IMR-90 (cell line): ENCODE measurements around the gene PKD1L1. TPM values are rescaled to one million over a fixed set of nuclear protein-coding genes. Genes with fewer than 3 reads are reported as not detected.

Experiments used
- ATAC-seq: fragments of 200-7000 bp; cut with Tn5 transposase; 2 replicates; pipeline ENCODE4 v1.9.1; 2020; ENCODE audit warnings: low read depth, mild to moderate bottlenecking, moderate library complexity
- BruUV-seq: library from RNA; stranded (reverse); fragments of 400-500 nt; replicated peaks from 2 replicates; lab custom pipeline; 2021; lab: Mats Ljungman, UMichigan
- CTCF ChIA-PET: fragments of 300-600 bp; formaldehyde crosslinking; extraction: SDS; loops from one replicate; lab custom pipeline; 2021; ENCODE audit warnings: antibody characterized with exemption; lab: Yijun Ruan, JAX
- POLR2A ChIA-PET: fragments of 300-600 bp; sonication (Branson Sonifier 250); formaldehyde crosslinking; loops from one replicate; lab custom pipeline; 2022; ENCODE audit warnings: antibody characterized with exemption; ENCODE audit not compliant: unreplicated experiment; lab: Charles Lee
- DNase-seq: peaks from one replicate; pipeline ENCODE4 v3.0.0; 2013
- H2AFZ ChIP-seq: replicated peaks from 2 replicates; pipeline ENCODE3; 2013; ENCODE audit warnings: low read length, mild to moderate bottlenecking; ENCODE audit not compliant: poor library complexity
- H2AK5ac ChIP-seq: 2 replicates; pipeline ENCODE4 v1.6.1; 2013; ENCODE audit warnings: low read depth, low read length, inconsistent platforms
- H2AK9ac ChIP-seq: replicated peaks from 2 replicates; pipeline ENCODE3; 2013; ENCODE audit warnings: mild to moderate bottlenecking, low read depth, low read length, moderate library complexity; ENCODE audit not compliant: poor library complexity
- H2BK120ac ChIP-seq: 2 replicates; pipeline ENCODE4 v1.6.1; 2013; ENCODE audit warnings: low read depth, low read length, inconsistent platforms
- H2BK15ac ChIP-seq: 3 replicates; pipeline ENCODE4 v1.6.1; 2013; ENCODE audit warnings: low read depth, low read length, inconsistent platforms
- H2BK20ac ChIP-seq: 2 replicates; pipeline ENCODE4 v1.6.1; 2013; ENCODE audit warnings: low read depth, mild to moderate bottlenecking, inconsistent platforms, low read length, moderate library complexity
- H2BK5ac ChIP-seq: 2 replicates; pipeline ENCODE4 v1.6.1; 2013; ENCODE audit warnings: mild to moderate bottlenecking, low read depth, low read length, inconsistent platforms; ENCODE audit not compliant: poor library complexity, severe bottlenecking
- H3K14ac ChIP-seq: replicated peaks from 2 replicates; pipeline ENCODE4 v1.6.1; 2013; ENCODE audit warnings: low read depth, low read length, inconsistent platforms
- H3K18ac ChIP-seq: 2 replicates; pipeline ENCODE4 v1.6.1; 2013; ENCODE audit warnings: low read depth, low read length, control low read depth
- H3K23ac ChIP-seq: 2 replicates; pipeline ENCODE4 v1.6.1; 2013; ENCODE audit warnings: low read depth, low read length, inconsistent platforms
- H3K27ac ChIP-seq: 2 replicates; pipeline ENCODE4 v1.5.1; 2013; ENCODE audit warnings: mild to moderate bottlenecking, control low read depth, low read length; ENCODE audit not compliant: insufficient read depth
- H3K27me3 ChIP-seq: 2 replicates; pipeline ENCODE4 v1.6.1; 2013; ENCODE audit warnings: low read length; ENCODE audit not compliant: control insufficient read depth, insufficient read depth
- H3K36me3 ChIP-seq: 2 replicates; pipeline ENCODE4 v1.6.1; 2013; ENCODE audit warnings: low read length, mixed read lengths; ENCODE audit not compliant: control insufficient read depth, insufficient read depth
- H3K4ac ChIP-seq: 2 replicates; pipeline ENCODE4 v1.6.1; 2013; ENCODE audit warnings: low read depth, low read length, inconsistent platforms
- H3K4me1 ChIP-seq: 2 replicates; pipeline ENCODE4 v1.6.1; 2013; ENCODE audit warnings: low read length, mixed read lengths; ENCODE audit not compliant: control insufficient read depth, insufficient read depth
- H3K4me2 ChIP-seq: 2 replicates; pipeline ENCODE4 v1.6.1; 2013; ENCODE audit warnings: low read depth, mild to moderate bottlenecking, control low read depth, low read length, moderate library complexity
- H3K4me3 ChIP-seq: 2 replicates; pipeline ENCODE4 v1.5.1; 2013; ENCODE audit warnings: low read depth, mild to moderate bottlenecking, control low read depth, low read length, moderate library complexity; ENCODE audit not compliant: insufficient read depth
- H3K56ac ChIP-seq: 2 replicates; pipeline ENCODE4 v1.6.1; 2013; ENCODE audit warnings: low read length, inconsistent platforms; ENCODE audit not compliant: insufficient read depth; ENCODE audit errors: extremely low read depth
- H3K79me1 ChIP-seq, 2 experiments: 2 replicates each; pipeline ENCODE4 v1.6.1; 2013; ENCODE audit warnings: low read length in 2 of 2, inconsistent platforms in 1 of 2, low read depth in 1 of 2
- H3K9ac ChIP-seq: 2 replicates; pipeline ENCODE4 v1.6.1; 2013; ENCODE audit warnings: low read depth, low read length, control low read depth
- H3K9me1 ChIP-seq: 2 replicates; pipeline ENCODE4 v1.6.1; 2013; ENCODE audit warnings: low read length, inconsistent platforms; ENCODE audit not compliant: insufficient read depth
- H3K9me3 ChIP-seq: 2 replicates; pipeline ENCODE4 v1.6.1; 2013; ENCODE audit warnings: low read length; ENCODE audit not compliant: control insufficient read depth, insufficient read depth
- H4K20me1 ChIP-seq: 2 replicates; pipeline ENCODE4 v1.6.1; 2013; ENCODE audit warnings: low read length, inconsistent platforms; ENCODE audit not compliant: insufficient read depth
- H4K5ac ChIP-seq: 2 replicates; pipeline ENCODE4 v1.6.1; 2013; ENCODE audit warnings: mild to moderate bottlenecking, low read depth, low read length, control low read depth
- H4K8ac ChIP-seq, 2 experiments: 2 replicates each; pipeline ENCODE4 v1.6.1; 2013; ENCODE audit warnings: low read depth in 2 of 2, low read length in 2 of 2, control low read depth in 1 of 2, inconsistent platforms in 1 of 2
- H4K91ac ChIP-seq: 2 replicates; pipeline ENCODE4 v1.6.1; 2013; ENCODE audit warnings: low read depth, low read length, inconsistent platforms; ENCODE audit not compliant: insufficient read depth
- BHLHE40 ChIP-seq: fragments of 150-350 bp; IDR thresholded peaks from 2 replicates; pipeline ENCODE4 v1.6.1; 2016; ENCODE audit warnings: mild to moderate bottlenecking, low read depth, low read length
- CEBPB ChIP-seq: IDR thresholded peaks from 2 replicates; pipeline ENCODE4 v1.6.1; 2012; ENCODE audit warnings: low read depth, low read length, improper control_type of control experiment
- CHD1 ChIP-seq: IDR thresholded peaks from 2 replicates; pipeline ENCODE4 v1.6.1; 2012; ENCODE audit warnings: low read depth, low read length, improper control_type of control experiment
- FOS ChIP-seq: fragments of 150-350 bp; IDR thresholded peaks from 2 replicates; pipeline ENCODE4 v1.6.1; 2016; ENCODE audit warnings: low read depth, low read length
- MAFK ChIP-seq: IDR thresholded peaks from 2 replicates; pipeline ENCODE4 v1.6.1; 2012; ENCODE audit warnings: low read depth, low read length, improper control_type of control experiment
- MAZ ChIP-seq: IDR thresholded peaks from 2 replicates; pipeline ENCODE4 v1.6.1; 2012; ENCODE audit warnings: low read depth, mild to moderate bottlenecking, low read length, improper control_type of control experiment, moderate library complexity, borderline replicate concordance
- MXI1 ChIP-seq: IDR thresholded peaks from 2 replicates; pipeline ENCODE4 v1.6.1; 2012; ENCODE audit warnings: low read depth, mild to moderate bottlenecking, low read length, moderate library complexity, borderline replicate concordance
- NFE2L2 ChIP-seq: fragments of 150-350 bp; IDR thresholded peaks from 2 replicates; pipeline ENCODE4 v1.6.1; 2016; ENCODE audit warnings: low read depth, mild to moderate bottlenecking, low read length
- POLR2A ChIP-seq: IDR thresholded peaks from 2 replicates; pipeline ENCODE4 v1.6.1; 2012; ENCODE audit warnings: mild to moderate bottlenecking, low read depth, low read length
- RAD21 ChIP-seq: IDR thresholded peaks from 2 replicates; pipeline ENCODE4 v1.6.1; 2012; ENCODE audit warnings: low read length, improper control_type of control experiment
- RCOR1 ChIP-seq: IDR thresholded peaks from 2 replicates; pipeline ENCODE4 v1.6.1; 2012; ENCODE audit warnings: mild to moderate bottlenecking, low read length, improper control_type of control experiment; ENCODE audit not compliant: insufficient replicate concordance
- RFX5 ChIP-seq: IDR thresholded peaks from 2 replicates; pipeline ENCODE4 v1.8.0; 2012; ENCODE audit warnings: low read depth, mild to moderate bottlenecking, low read length, moderate library complexity
- SMC3 ChIP-seq: fragments of 150-350 bp; IDR thresholded peaks from 2 replicates; pipeline ENCODE4 v1.6.1; 2016; ENCODE audit warnings: low read depth, mild to moderate bottlenecking, antibody characterized with exemption, low read length, moderate library complexity
- USF2 ChIP-seq: fragments of 150-350 bp; IDR thresholded peaks from 2 replicates; pipeline ENCODE4 v1.6.1; 2017; ENCODE audit warnings: mild to moderate bottlenecking, antibody characterized with exemption, low read length, low read depth
- WGBS, 2 experiments: methylation state at CpG; one replicate each; pipeline versions ENCODE4 v1.1.5 to v1.1.7; 2013; ENCODE audit warnings: missing lambda C conversion rate in 2 of 2; ENCODE audit not compliant: insufficient read length in 1 of 2; ENCODE audit errors: extremely low coverage in 2 of 2; 5-methylcytosine and 5-hydroxymethylcytosine counted together
- dilution Hi-C: fragments of 300-500 bp; cut with HindIII; formaldehyde crosslinking; loops from one replicate; pipeline ENCODE4 v1.14.3; 2018; ENCODE audit warnings: low sequenced_read_pairs; ENCODE audit not compliant: unreplicated experiment
- in situ Hi-C: fragments of 300-500 bp; cut with MboI; formaldehyde crosslinking; loops from 3 replicates; pipeline ENCODE4 v1.14.3; 2019; ENCODE audit warnings: low sequenced_read_pairs, inconsistent platforms, mixed read lengths
- intact Hi-C: fragments of 100-400 bp; cut with micrococcal nuclease; formaldehyde crosslinking; loops from 2 replicates; pipeline ENCODE4 v1.10.0; 2022
- polyA plus RNA-seq, 3 experiments: library from polyadenylated mRNA; depleted of rRNA; stranded (reverse); fragments of >200 nt; gene quantifications; 2 replicates each; pipeline ENCODE4 v1.2.3, GENCODE V29; 2012; ENCODE audit warnings: low replicate concordance in 1 of 3
- total RNA-seq: library from RNA; depleted of rRNA; stranded (reverse); fragments of >200 nt; gene quantifications from 2 replicates; pipeline ENCODE4 v1.2.3, GENCODE V29; 2012
- TF ChIP-seq, protein P1 (sequence below): fragments of 150-350 bp; IDR thresholded peaks from 2 replicates; pipeline ENCODE4 v1.6.1; 2016; ENCODE audit warnings: low read depth, mild to moderate bottlenecking, low read length, moderate library complexity, borderline replicate concordance
- TF ChIP-seq, protein P2 (sequence below): conservative IDR thresholded peaks from 2 replicates; pipeline ENCODE4 v1.5.1; 2012; ENCODE audit warnings: mild to moderate bottlenecking, low read depth, low read length, improper control_type of control experiment

PKD1L1 gene
- total and polyA plus RNA-seq, 2 of the 4 experiments (the other 2 are of a cell fraction), result under 0.01 to 0.15 TPM

GRCh38 chr7:47830015-47830414, 118.3 kb downstream of the PKD1L1 start:
- CTCF ChIA-PET, result no interaction called here
- no peak overlapping the region for H4K91ac ChIP-seq
- no peaks in the 10 kb centered on the region for H3K36me3 ChIP-seq
- no peak overlapping the region for H2AK5ac ChIP-seq
- no peak overlapping the region for H2BK15ac ChIP-seq
- no peak overlapping the region for H3K18ac ChIP-seq
- 60% methylated on average over 1 of the region's 5 CpGs; no CpG with 5 or more reads in 1 of the 2 experiments for WGBS, 2 experiments
- DNase-seq, result no peak
- no TSS peak for BruUV-seq
- no peak overlapping the region for H3K4me2 ChIP-seq
- intact Hi-C loops, result no loop called here
- no peak for ATAC-seq
- no peaks in the 10 kb centered on the region for H4K20me1 ChIP-seq
- no peak overlapping the region for H2BK20ac ChIP-seq
- POLR2A ChIA-PET, result no interaction called here
- H3K4me3 ChIP-seq, result no peak overlapping the region
- H3K9me3 ChIP-seq, result no peaks in the 10 kb centered on the region
- no peak overlapping the region for H3K27ac ChIP-seq
- no peak overlapping the region for H3K9ac ChIP-seq
- no peak overlapping the region for H4K8ac ChIP-seq
- H4K5ac ChIP-seq, result no peak overlapping the region
- H2AFZ ChIP-seq, result no peak overlapping the region
- no peak overlapping the region for H2AK9ac ChIP-seq
- H2BK5ac ChIP-seq, result no peak overlapping the region
- peaks cover 6% of the 10 kb centered on the region; the same call in 1 of the 2 replicates for H3K4me1 ChIP-seq
- dilution Hi-C loops, result no loop called here
- TF ChIP-seq CEBPB (no peak), SMC3 (no peak), MAFK (no peak), MAZ (no peak), RFX5 (no peak), USF2 (no peak), BHLHE40 (no peak), RCOR1 (no peak), FOS (no peak), RAD21 (no peak), MXI1 (no peak), CHD1 (no peak), NFE2L2 (no peak), POLR2A (no peak)
- TF ChIP-seq, protein P1, sequence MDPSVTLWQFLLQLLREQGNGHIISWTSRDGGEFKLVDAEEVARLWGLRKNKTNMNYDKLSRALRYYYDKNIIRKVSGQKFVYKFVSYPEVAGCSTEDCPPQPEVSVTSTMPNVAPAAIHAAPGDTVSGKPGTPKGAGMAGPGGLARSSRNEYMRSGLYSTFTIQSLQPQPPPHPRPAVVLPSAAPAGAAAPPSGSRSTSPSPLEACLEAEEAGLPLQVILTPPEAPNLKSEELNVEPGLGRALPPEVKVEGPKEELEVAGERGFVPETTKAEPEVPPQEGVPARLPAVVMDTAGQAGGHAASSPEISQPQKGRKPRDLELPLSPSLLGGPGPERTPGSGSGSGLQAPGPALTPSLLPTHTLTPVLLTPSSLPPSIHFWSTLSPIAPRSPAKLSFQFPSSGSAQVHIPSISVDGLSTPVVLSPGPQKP, result no peak
- TF ChIP-seq, protein P2, sequence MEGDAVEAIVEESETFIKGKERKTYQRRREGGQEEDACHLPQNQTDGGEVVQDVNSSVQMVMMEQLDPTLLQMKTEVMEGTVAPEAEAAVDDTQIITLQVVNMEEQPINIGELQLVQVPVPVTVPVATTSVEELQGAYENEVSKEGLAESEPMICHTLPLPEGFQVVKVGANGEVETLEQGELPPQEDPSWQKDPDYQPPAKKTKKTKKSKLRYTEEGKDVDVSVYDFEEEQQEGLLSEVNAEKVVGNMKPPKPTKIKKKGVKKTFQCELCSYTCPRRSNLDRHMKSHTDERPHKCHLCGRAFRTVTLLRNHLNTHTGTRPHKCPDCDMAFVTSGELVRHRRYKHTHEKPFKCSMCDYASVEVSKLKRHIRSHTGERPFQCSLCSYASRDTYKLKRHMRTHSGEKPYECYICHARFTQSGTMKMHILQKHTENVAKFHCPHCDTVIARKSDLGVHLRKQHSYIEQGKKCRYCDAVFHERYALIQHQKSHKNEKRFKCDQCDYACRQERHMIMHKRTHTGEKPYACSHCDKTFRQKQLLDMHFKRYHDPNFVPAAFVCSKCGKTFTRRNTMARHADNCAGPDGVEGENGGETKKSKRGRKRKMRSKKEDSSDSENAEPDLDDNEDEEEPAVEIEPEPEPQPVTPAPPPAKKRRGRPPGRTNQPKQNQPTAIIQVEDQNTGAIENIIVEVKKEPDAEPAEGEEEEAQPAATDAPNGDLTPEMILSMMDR, result no peak
- no peak overlapping the region for H2BK120ac ChIP-seq
- no peaks in the 10 kb centered on the region; the same call in 1 of the 2 replicates for H3K9me1 ChIP-seq
- no peak overlapping the region for H3K4ac ChIP-seq
- H3K14ac ChIP-seq, result no peak overlapping the region
- no peak overlapping the region for H3K56ac ChIP-seq
- in situ Hi-C loops, result no loop called here
- no peak overlapping the region for H3K23ac ChIP-seq
- H3K79me1 ChIP-seq, result no peaks in the 10 kb centered on the region
- H3K27me3 ChIP-seq, result peaks cover 13% of the 10 kb centered on the region
